Suprapubic skin (tissue), 4 donors: ENCODE measurements around the gene LAPTM5. TPM values are rescaled to one million over a fixed set of nuclear protein-coding genes. Genes with fewer than 3 reads are reported as not detected.
A peak's percentile ranks its signal among the peaks of the same experiment; 100 is the strongest.

Source experiments
- DNase-seq, 2 donors: peaks; one replicate each; pipeline ENCODE4 v3.0.0-alpha.2; 2019; ENCODE audit warnings: low spot score in 2 of 2
- H3K27ac ChIP-seq: fragments of 200-600 bp; sonication (generic); one replicate; pipeline ENCODE4 v1.5.1; 2019
- H3K27me3 ChIP-seq: fragments of 200-600 bp; sonication (generic); one replicate; pipeline ENCODE4 v1.5.1; 2019
- H3K36me3 ChIP-seq: fragments of 200-600 bp; sonication (generic); one replicate; pipeline ENCODE4 v1.5.1; 2019
- H3K4me1 ChIP-seq: fragments of 200-600 bp; sonication (generic); one replicate; pipeline ENCODE4 v1.5.1; 2019
- H3K4me3 ChIP-seq: fragments of 200-600 bp; sonication (generic); one replicate; pipeline ENCODE4 v1.5.1; 2019; ENCODE audit warnings: mild to moderate bottlenecking
- H3K9me3 ChIP-seq: fragments of 200-600 bp; sonication (generic); one replicate; pipeline ENCODE4 v1.5.1; 2019
- EP300 ChIP-seq: sonication (generic); formaldehyde crosslinking; IDR thresholded peaks from one replicate; pipeline ENCODE4 v1.6.1; 2017; ENCODE audit warnings: antibody characterized with exemption
- POLR2A ChIP-seq, 2 donors: fragments of 450-650 bp; IDR thresholded peaks; one replicate each; pipeline ENCODE4 v1.6.1; 2017; ENCODE audit warnings: antibody characterized with exemption in 2 of 2, mild to moderate bottlenecking in 2 of 2, moderate library complexity in 2 of 2
- POLR2AphosphoS5 ChIP-seq, 3 donors: sonication (generic); formaldehyde crosslinking; IDR thresholded peaks; one replicate each; pipeline ENCODE4 v1.6.1; 2017; ENCODE audit warnings: antibody characterized with exemption in 3 of 3
- WGBS: methylation state at CpG from one replicate; pipeline ENCODE4 v1.1.5; 2018; 5-methylcytosine and 5-hydroxymethylcytosine counted together
- total RNA-seq, 4 donors: library from RNA; depleted of rRNA; stranded (reverse); fragments of >200 nt; gene quantifications; one replicate each; pipeline ENCODE4 v1.1.0, GENCODE V29; 2016
- TF ChIP-seq, protein P1 (sequence below), 2 donors: fragments of 200-600 bp in 1 of 2; fragments of 450-650 bp in 1 of 2; sonication (generic) in 1 of 2; IDR thresholded peaks; one replicate each; pipeline ENCODE4 v1.5.1; 2016 to 2019; ENCODE audit warnings: antibody characterized with exemption in 2 of 2, mild to moderate bottlenecking in 1 of 2, moderate library complexity in 1 of 2

The LAPTM5 gene
- total RNA-seq, 4 donors from 2014 or later, result 9.9 to 13.7 (median 12.2) TPM

GRCh38 chr1:30708361-30708728 is 49.2 kb downstream of the LAPTM5 start:
- no peak overlapping the region for H3K4me3 ChIP-seq
- DNase-seq, result no peak
- H3K4me1 ChIP-seq, result peaks cover 24% of the 10 kb centered on the region
- TF ChIP-seq POLR2AphosphoS5 (IDR thresholded peaks at IDR 0.05), result no peak
- TF ChIP-seq, protein P1, sequence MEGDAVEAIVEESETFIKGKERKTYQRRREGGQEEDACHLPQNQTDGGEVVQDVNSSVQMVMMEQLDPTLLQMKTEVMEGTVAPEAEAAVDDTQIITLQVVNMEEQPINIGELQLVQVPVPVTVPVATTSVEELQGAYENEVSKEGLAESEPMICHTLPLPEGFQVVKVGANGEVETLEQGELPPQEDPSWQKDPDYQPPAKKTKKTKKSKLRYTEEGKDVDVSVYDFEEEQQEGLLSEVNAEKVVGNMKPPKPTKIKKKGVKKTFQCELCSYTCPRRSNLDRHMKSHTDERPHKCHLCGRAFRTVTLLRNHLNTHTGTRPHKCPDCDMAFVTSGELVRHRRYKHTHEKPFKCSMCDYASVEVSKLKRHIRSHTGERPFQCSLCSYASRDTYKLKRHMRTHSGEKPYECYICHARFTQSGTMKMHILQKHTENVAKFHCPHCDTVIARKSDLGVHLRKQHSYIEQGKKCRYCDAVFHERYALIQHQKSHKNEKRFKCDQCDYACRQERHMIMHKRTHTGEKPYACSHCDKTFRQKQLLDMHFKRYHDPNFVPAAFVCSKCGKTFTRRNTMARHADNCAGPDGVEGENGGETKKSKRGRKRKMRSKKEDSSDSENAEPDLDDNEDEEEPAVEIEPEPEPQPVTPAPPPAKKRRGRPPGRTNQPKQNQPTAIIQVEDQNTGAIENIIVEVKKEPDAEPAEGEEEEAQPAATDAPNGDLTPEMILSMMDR (IDR thresholded peaks at IDR 0.05), result no peak
- H3K36me3 ChIP-seq, result no peaks in the 10 kb centered on the region
- no peaks in the 10 kb centered on the region for H3K9me3 ChIP-seq
- no peak overlapping the region for H3K27ac ChIP-seq
- 52% methylated on average over 8 of the region's 8 CpGs for WGBS
- H3K27me3 ChIP-seq, result peaks cover 3% of the 10 kb centered on the region

- Histone ChIP-seq H3K9me3 (no peaks in the 10 kb centered on the region), H3K27ac (no peak overlapping the region), H3K4me1 (peaks cover 24% of the 10 kb centered on the region), H3K4me3 (no peak overlapping the region), H3K36me3 (no peaks in the 10 kb centered on the region), H3K27me3 (peaks cover 3% of the 10 kb centered on the region)
- DNase-seq, result peak in 1 of 2 donors; percentile 90
- WGBS, result 56% methylated on average over 14 of the region's 16 CpGs
- TF ChIP-seq POLR2AphosphoS5 (IDR thresholded peaks at IDR 0.05), result no peak
- no peak for TF ChIP-seq POLR2A (IDR thresholded peaks at IDR 0.05)
- TF ChIP-seq EP300, result no peak
- TF ChIP-seq, protein P1 (IDR thresholded peaks at IDR 0.05), result peak; percentile 69 to 84
These were observed 49.9 kb downstream of the LAPTM5 start for GRCh38 chr1:30707412-30708360.

DNA sequence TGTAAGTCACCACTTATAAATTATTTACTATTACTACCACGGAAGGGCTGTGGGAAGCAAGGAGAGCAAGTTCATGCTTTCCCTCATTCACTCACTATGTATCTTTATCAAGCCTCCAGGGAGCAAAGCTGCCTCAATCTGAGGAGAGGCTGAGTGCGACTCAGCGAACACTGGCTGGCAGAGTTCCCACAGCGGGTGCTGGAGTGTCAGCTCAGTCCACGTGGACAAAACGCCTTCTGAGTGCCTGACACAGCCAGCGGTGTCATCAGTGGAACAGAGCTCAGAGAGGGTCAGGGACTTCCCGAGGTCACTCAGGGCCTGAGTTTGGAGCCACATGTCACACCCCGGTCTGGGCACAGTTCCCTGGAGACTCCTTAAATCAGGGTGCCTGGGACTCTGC is 51.0 kb downstream of the LAPTM5 start:
- WGBS, result 19% methylated on average over 9 of the region's 9 CpGs

GRCh38 chr1:30705698-30706097 is 51.9 kb downstream of the LAPTM5 start:
- H3K36me3 ChIP-seq, result no peaks in the 10 kb centered on the region
- no peak for DNase-seq
- 62% methylated on average over 4 of the region's 4 CpGs for WGBS
- H3K27ac ChIP-seq, result no peak overlapping the region
- H3K27me3 ChIP-seq, result peaks cover 3% of the 10 kb centered on the region
- peaks cover 37% of the 10 kb centered on the region for H3K4me1 ChIP-seq
- no peak overlapping the region for H3K4me3 ChIP-seq
- no peak for TF ChIP-seq POLR2AphosphoS5 (IDR thresholded peaks at IDR 0.05)
- H3K9me3 ChIP-seq, result no peaks in the 10 kb centered on the region

More for the DNA sequence above, 51.0 kb downstream of the LAPTM5 start:
- TF ChIP-seq EP300 (no peak), POLR2AphosphoS5 (IDR thresholded peaks at IDR 0.05) (no peak), POLR2A (IDR thresholded peaks at IDR 0.05) (no peak)
- TF ChIP-seq, protein P1 (IDR thresholded peaks at IDR 0.05), result no peak
- peaks cover 3% of the 10 kb centered on the region for H3K27me3 ChIP-seq
- no peak overlapping the region for H3K4me3 ChIP-seq
- no peaks in the 10 kb centered on the region for H3K9me3 ChIP-seq
- H3K27ac ChIP-seq, result no peak overlapping the region
- no peaks in the 10 kb centered on the region for H3K36me3 ChIP-seq
- H3K4me1 ChIP-seq, result peaks cover 29% of the 10 kb centered on the region
- DNase-seq, result peak in 1 of 2 donors; percentile 83

DNA sequence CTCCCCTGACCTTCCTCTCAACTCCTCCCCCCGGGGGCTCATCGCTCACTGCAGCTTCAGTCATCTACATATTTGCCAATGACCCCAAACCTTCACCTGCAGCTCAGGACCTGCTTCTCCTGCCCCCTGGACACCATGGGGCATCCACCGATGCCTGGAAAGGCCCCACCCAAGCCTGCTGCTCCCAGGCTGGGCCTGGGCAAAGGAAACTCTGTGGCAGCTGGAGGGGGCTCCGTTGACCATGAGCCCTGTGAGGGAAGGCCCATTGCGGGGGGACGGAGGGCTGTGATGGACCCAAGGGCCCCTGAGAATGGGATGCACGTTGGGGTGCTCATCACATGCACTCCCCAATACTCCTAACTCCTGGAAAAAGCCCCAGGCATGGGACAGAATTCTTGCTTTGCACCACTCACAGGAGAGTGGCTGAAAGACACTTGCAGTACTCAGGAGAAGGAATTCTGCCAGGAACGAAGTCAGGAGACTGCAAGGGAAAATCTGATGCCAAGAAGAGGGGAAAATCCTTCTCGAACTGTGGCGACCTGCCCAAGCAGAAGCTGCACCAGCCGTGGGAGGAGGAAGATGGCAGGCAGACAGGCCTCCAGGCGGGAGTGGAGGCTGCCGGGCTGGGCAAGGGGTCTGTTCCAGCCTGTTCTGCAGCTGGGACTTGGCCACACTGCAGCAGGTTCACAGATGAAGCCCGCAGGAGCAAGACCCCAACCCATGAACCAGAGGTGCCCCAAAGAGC is 52.6 kb downstream of the LAPTM5 start:
- Histone ChIP-seq H3K9me3 (no peaks in the 10 kb centered on the region), H3K4me1 (peaks cover 41% of the 10 kb centered on the region), H3K27ac (peak overlapping the region; percentile 69), H3K27me3 (peaks cover 3% of the 10 kb centered on the region), H3K4me3 (no peak overlapping the region), H3K36me3 (no peaks in the 10 kb centered on the region)
- WGBS, result 52% methylated on average over 13 of the region's 14 CpGs
- DNase-seq, result peak in 1 of 2 donors; percentile 73
- no peak for TF ChIP-seq POLR2AphosphoS5 (IDR thresholded peaks at IDR 0.05)

DNA sequence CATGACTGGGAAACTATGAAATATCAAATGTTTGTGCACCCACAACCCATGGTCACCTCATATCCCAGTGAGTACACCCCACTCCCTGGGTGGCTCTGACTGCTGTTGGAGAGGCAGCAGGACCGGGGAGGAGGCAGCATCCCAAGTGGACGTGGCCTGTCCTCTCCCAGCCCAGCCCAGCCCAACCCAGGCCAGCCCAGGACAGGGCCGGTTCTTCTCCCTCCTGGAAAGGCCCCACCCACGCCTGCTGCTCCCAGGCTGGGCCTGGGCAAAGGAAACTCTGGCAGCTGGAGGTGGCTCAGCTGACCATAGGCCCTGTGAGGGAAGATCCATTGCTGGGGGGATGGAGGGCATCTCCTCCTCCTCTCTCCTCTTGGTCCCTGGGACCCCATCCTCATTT is 53.3 kb downstream of the LAPTM5 start:
- peak; percentile 86 to 90 for DNase-seq
- Histone ChIP-seq H3K36me3 (no peaks in the 10 kb centered on the region), H3K27ac (peak overlapping the region; percentile 69), H3K4me1 (peaks cover 41% of the 10 kb centered on the region), H3K9me3 (no peaks in the 10 kb centered on the region), H3K4me3 (no peak overlapping the region), H3K27me3 (peaks cover 3% of the 10 kb centered on the region)
- WGBS, result 41% methylated on average over 4 of the region's 4 CpGs
- TF ChIP-seq EP300, result no peak
- no peak for TF ChIP-seq POLR2AphosphoS5 (IDR thresholded peaks at IDR 0.05)
- TF ChIP-seq POLR2A (IDR thresholded peaks at IDR 0.05), result no peak
- TF ChIP-seq, protein P1 (IDR thresholded peaks at IDR 0.05), result no peak
